Measurements from ENCODE around the gene FAM3C.
"Not testable (repeated sequence)": the region's sequence is repeated elsewhere in the genome, so short reads cannot be mapped to it uniquely, and the experiment has no call there.

The FAM3C gene

DNA sequence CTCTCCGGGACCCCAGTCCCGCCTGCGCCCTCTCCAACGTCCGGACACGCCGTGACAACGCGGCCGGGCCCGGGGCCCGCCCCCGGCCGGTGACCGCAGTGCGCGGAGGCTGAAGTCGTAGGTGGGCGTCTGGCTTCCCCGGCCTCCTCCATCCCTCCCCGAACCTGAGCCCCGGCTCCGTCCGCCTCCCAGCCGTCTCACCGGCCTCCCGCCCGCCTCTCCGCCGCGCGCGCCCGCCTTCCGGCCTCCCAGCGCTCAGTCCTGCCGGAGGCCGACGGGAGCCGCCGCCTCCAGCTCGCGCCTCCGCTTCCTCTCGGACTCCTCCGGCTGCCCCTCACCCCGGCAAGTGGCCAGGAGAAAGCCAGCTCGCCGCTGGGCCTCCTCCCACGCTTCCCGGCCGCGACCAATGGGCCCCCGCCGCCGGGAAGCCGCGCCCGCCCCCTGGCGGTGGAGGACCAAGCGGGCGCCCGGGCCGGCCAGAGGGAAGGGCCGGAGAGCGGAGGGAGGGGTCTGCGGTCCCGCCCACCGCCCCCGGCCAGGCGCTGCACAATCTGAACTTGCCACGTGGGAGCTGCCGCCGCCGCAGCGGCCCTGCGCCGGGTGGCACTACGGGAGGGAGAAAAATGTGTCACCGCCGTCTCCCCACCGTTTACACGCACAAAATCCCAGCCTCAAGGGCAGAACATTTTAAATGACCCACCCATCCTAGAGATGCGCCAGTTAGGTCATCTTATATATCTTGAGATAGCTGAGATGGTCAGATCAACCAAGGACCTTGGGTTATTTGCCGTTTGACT lies at the start of gene FAM3C:
Gene FAM3C (minus strand): TSS at position 348 of the 797 bp plus-strand sequence. CDS start 13,339 bp downstream, outside the sequence.
- no peak for TF ChIP-seq ZNF274 (IDR thresholded peaks at IDR 0.05; ENCODE audit: low read depth, low read length)
- H3K4me3 ChIP-seq (ENCODE audit: low read length) = peak within 1 kb of the TSS; percentile 95

DNA sequence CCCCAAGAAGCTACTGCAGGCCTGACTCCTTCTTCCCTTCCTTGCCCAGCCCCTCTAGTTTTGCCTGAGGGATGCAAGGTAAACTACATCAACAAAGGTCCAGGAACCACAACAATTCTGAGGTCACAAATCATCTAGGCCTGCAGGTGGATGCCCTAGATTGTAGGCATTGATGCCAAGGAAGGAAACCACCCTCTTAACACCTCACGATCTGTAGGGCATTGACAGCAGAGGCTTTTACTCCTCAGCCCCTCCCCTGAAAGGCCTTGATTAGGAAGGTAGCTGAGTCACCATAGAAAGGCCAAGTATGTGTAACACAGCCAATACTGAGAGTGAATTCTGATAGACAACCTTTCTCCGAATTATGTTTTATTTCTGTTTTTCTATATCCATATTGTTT lies 46.7 kb upstream of the FAM3C start:
- no peak overlapping the region for H3K4me3 ChIP-seq (ENCODE audit: low read length)
- no peak for TF ChIP-seq ZNF274 (IDR thresholded peaks at IDR 0.05; ENCODE audit: low read depth, low read length)

DNA sequence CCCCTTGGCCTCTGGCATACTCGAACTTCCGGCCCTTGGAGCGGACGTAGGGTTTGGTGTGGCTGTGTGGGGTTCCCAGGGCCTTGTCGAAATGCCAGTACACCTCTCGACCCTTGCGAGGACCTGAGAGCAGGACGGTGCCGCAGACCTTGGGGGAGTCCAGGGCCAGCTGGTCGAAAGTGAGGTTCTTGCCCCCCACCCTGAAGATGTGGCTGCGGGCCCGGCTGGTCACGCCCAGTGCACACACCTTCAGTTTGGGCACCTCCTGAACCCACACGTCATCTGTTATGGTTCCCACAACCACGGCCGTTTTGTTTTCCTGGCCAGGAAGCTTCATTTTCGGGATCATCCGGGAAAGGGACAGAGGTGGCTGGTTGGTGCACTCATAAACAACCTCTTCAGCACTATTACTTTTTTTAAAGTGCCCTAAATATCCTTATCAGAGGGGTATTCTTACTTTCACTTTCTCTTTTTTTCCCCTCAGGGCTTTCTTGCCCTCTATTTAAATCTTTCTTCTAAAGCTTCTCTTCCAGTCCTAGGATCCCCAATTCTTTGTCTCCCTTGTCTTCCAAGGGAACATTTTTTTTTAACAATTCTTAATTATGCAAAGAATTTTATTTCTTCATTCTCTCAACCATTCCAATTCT lies 44.9 kb upstream of the FAM3C start:
- H3K4me3 ChIP-seq (ENCODE audit: low read length) = no peak overlapping the region; the same call in 1 of the 2 replicates
- TF ChIP-seq ZNF274 (IDR thresholded peaks at IDR 0.05; ENCODE audit: low read depth, low read length) = no peak

DNA sequence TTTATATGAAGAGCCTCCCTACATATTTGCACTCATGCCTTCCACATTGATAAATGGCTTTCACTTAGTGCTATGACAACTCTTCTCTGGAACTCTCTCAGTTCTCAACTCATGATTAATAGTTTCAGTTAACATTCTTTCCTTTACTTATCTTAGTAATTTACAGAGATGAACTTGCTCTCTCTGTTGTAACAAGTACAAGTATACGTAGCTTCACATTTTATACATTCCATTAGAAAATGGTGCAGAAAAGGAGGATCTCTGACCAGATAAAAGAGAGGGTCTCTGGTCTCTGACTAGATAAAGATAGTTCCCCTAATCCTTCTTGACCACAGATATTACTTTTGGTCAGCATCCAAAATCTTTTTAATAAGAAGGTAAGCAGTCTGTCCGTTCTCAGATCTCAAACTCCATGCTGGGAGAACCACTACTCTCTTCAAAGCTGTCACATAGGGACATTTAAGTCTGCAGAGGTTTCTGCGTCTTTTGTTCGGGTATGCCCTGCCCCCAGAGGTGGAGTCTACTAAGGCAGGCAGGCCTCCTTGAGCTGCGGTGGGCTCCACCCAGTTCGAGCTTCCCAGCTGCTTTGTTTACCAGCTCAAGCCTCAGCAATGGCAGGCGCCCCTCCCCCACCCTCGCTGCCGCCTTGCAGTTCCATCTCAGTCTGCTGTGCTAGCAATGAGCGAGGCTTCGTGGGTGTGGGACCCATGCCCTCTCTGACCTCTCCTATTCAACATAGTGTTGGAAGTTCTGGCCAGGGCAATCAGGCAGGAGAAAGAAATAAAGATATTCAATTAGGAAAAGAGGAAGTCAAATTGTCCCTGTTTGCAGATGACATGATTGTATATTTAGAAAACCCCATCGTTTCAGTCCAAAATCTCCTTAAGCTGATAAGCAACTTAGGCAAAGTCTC lies 42.2 kb upstream of the FAM3C start:
- peak overlapping the region; percentile 34; the same call in 1 of the 2 replicates for H3K4me3 ChIP-seq (ENCODE audit: low read length)

DNA sequence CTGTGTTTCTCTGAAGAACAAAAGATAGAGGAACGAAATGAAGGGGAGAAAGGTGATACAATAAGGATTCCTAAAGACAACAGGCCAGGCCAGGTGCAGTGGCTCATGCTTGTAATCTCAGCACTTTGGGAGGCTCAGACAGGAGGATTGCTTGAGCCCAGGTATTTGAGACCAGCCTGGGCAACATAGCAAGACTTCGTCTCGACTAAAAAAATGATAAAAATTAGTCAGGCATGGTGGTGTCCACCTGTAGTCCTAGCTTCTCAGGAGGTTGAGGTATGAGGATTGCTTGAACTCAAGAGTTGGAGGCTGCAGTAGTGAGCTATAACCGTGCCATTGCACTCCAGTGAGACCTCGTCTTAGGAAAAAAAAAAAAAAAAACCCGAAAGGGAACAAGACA lies 41.4 kb upstream of the FAM3C start:
- H3K4me3 ChIP-seq (ENCODE audit: low read length) = no peak overlapping the region
- TF ChIP-seq ZNF274 (IDR thresholded peaks at IDR 0.05; ENCODE audit: low read depth, low read length) = no peak

GRCh38 chr7:121436688-121437087 lies 40.6 kb upstream of the FAM3C start:
- no peak overlapping the region for H3K4me3 ChIP-seq (ENCODE audit: low read length)
- TF ChIP-seq ZNF274 (IDR thresholded peaks at IDR 0.05; ENCODE audit: low read depth, low read length) = no peak

GRCh38 chr7:121436136-121436535 lies 40.0 kb upstream of the FAM3C start:
- TF ChIP-seq ZNF274 (IDR thresholded peaks at IDR 0.05; ENCODE audit: low read depth, low read length) = no peak
- H3K4me3 ChIP-seq (ENCODE audit: low read length) = no peak overlapping the region

GRCh38 chr7:121433775-121434174 lies 37.7 kb upstream of the FAM3C start:
- H3K4me3 ChIP-seq (ENCODE audit: low read length) = no peak overlapping the region
- no peak for TF ChIP-seq ZNF274 (IDR thresholded peaks at IDR 0.05; ENCODE audit: low read depth, low read length)

DNA sequence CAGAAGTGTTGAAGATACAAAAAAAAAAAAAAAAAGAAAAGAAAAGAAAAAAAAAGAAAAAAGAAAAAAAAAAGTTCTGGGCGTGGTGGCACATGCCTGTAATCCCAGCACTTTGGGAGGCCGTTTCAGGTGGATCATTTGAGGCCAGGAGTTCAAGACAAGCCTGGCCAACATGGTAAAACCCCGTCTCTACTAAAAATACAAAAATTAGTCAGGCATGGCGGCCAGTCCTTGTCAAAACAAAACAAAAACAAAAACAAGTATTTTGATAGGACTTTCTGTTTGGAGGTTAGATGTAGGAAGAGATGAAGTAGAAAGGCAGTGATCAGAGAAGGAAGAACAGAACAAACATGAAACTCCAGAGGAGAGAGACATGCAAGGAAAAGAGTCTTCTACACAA lies 36.4 kb upstream of the FAM3C start:
- H3K4me3 ChIP-seq (ENCODE audit: low read length) = not testable (repeated sequence)

DNA sequence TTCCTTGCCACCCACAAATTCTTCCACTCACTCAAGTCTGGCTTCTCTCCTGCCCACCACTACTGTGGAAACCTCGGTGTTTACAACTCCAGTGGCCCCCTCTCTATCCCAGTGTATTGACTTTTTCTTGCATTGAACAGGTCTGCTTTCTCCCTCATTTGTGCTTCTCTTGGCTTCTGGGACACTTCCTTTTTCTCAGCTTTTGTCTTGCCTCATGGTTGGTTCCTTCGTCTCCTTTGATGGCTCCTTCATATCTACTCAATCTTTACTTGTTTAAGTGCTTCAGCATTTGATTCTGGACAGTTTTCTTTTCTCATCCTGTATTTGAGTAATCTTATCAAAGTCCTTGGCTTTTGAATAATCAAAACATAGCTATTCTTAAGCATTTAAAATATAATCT lies 35.9 kb upstream of the FAM3C start:
- no peak for TF ChIP-seq ZNF274 (IDR thresholded peaks at IDR 0.05; ENCODE audit: low read depth, low read length)
- no peak overlapping the region for H3K4me3 ChIP-seq (ENCODE audit: low read length)

DNA sequence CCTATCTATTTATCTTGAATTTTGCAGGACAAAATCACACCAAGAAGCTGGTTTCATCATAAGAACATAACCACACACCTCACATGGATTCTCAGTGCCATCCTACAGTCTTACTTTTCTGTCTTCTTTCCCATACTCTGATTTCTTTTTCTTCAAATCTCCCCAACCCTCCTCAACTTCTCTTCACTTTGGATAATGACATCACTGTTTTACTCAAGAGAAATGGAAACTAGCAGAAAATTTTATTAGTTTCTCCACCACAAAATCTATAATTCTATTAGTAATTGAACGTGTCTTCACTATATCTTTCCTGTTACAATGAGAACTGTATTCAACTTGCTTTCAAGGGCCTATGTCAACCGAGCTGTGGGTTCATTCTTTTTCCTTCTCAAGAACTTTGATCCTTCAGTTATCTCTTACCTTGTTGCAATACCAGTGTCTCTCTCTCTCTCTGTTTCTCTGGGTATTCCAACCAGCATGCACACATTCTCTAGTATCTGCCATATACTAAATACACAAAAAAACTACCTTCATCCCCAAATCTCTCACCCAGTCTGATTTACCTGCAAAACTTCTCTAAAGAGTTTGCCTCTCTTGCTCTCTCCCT lies 35.4 kb upstream of the FAM3C start:
- TF ChIP-seq ZNF274 (IDR thresholded peaks at IDR 0.05; ENCODE audit: low read depth, low read length) = no peak

DNA sequence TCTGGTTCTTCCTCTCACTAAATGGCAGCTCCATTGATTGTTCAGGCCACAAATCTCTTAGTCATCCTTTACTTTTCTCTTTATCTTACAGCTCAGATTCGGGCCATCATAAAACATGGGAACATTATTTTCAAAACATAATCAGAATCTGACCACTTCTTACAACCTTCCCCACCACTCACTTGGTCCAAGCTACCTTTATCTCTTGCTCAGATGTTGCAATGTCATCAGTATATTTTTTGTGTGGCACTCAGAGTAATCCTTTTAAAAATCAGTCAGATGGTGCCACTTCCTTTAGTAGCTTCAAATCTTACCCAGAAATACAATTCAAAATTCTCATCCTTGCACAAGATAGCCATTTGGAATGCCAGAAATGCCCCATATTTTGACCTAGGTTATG lies 34.5 kb upstream of the FAM3C start:
- no peak for TF ChIP-seq ZNF274 (IDR thresholded peaks at IDR 0.05; ENCODE audit: low read depth, low read length)

More for the DNA sequence above, 35.4 kb upstream of the FAM3C start:
- H3K4me3 ChIP-seq (ENCODE audit: low read length) = no peak overlapping the region

GRCh38 chr7:121429798-121430197 lies 33.7 kb upstream of the FAM3C start:
- TF ChIP-seq ZNF274 (IDR thresholded peaks at IDR 0.05; ENCODE audit: low read depth, low read length) = no peak
- no peak overlapping the region for H3K4me3 ChIP-seq (ENCODE audit: low read length)

More for the DNA sequence above, 34.5 kb upstream of the FAM3C start:
- H3K4me3 ChIP-seq (ENCODE audit: low read length) = no peak overlapping the region

GRCh38 chr7:121428855-121429489 lies 32.9 kb upstream of the FAM3C start:
- no peak for TF ChIP-seq ZNF274 (IDR thresholded peaks at IDR 0.05; ENCODE audit: low read depth, low read length)
- H3K4me3 ChIP-seq (ENCODE audit: low read length) = no peak overlapping the region

GRCh38 chr7:121421743-121422142 lies 25.6 kb upstream of the FAM3C start:
- not testable (repeated sequence) for H3K4me3 ChIP-seq (ENCODE audit: low read length)

Data from GM08714 (cell line).